GM06990 (cell line): ENCODE measurements around the gene ATP2B2.

Experiments used
- DNase-seq: peaks from one replicate; pipeline ENCODE4 v3.0.0-alpha.2; 2011; ENCODE audit not compliant: insufficient read length; ENCODE audit errors: extremely low read depth
- H3K27me3 ChIP-seq: replicated peaks from 2 replicates; pipeline ENCODE4 v1.6.0; 2011; ENCODE audit warnings: low read length; ENCODE audit not compliant: control insufficient read depth, insufficient read depth
- H3K36me3 ChIP-seq: 2 replicates; pipeline ENCODE4 v1.5.1; 2011; ENCODE audit warnings: low read length; ENCODE audit not compliant: control insufficient read depth, insufficient read depth
- H3K4me3 ChIP-seq: replicated peaks from 2 replicates; pipeline ENCODE4 v1.5.1; 2011; ENCODE audit warnings: low read depth, mild to moderate bottlenecking, control low read depth, low read length
- CTCF ChIP-seq: IDR thresholded peaks from 2 replicates; pipeline ENCODE4 v1.5.1; 2011; ENCODE audit warnings: low read length, control low read depth, mild to moderate bottlenecking, inconsistent platforms; ENCODE audit not compliant: insufficient read depth, poor library complexity, severe bottlenecking

The ATP2B2 gene

GRCh38 chr3:10510086-10510742 is 4.8 kb upstream of the ATP2B2 start:
- Histone ChIP-seq H3K27me3 (peaks cover 4% of the 10 kb centered on the region), H3K36me3 (no peaks in the 10 kb centered on the region), H3K4me3 (no peak overlapping the region)
- no peak for DNase-seq
- no peak for TF ChIP-seq CTCF

DNA sequence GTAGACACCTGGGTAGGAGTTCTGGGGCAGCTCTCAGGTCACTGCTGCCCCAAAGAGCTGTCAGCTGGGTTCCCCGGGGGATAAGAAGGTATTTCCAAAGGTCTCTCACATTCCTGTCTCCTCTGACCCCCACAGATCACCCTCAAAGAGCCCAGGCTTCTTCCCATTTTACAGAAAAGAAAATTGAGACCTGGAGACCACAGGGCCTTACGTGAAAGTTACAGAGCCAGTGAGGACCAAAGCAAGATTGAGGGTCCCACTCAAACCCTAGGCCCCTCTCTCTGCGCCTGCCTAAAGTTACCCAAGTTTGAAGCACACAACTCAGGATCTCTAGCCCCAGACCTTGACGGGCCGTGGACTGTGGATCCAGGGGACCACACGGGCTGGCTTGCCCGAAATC is 3.9 kb upstream of the ATP2B2 start:
- TF ChIP-seq CTCF: no peak
- no peak for DNase-seq
- H3K27me3 ChIP-seq: peaks cover 4% of the 10 kb centered on the region
- no peaks in the 10 kb centered on the region for H3K36me3 ChIP-seq
- H3K4me3 ChIP-seq: no peak overlapping the region

DNA sequence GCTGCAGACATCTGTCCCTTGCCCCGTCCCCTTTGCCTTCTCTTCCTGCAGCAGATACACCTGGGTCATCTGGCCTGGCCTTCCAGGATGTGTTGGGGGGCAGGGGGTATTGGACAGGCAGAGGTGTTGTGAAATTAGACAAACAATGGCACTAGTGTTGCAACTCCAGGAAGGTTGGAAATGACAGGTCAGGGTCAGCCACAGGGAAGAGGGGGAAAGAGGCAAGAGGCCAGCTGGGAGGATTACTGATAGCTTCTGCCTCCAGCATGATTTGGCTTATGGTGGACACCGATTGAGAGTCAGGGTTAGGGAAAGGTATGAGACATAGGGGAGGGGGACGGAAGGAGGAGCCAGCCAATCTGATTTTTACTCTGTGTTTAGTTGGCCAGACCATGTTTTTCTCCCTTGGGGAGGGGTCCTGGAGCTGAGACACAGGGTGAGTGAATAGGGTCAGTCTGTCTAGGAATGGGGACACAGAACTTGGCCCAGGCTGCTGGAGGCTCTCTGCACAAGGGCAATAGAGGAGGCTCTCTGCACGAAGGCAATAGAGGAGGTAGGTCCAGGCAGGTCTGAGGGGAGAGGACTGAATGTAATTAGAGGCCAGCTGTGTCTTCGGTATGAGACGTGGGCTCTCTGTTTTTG is 3.4 kb upstream of the ATP2B2 start:
- DNase-seq: no peak
- no peak overlapping the region for H3K4me3 ChIP-seq
- no peak for TF ChIP-seq CTCF
- no peaks in the 10 kb centered on the region for H3K36me3 ChIP-seq
- H3K27me3 ChIP-seq: peaks cover 4% of the 10 kb centered on the region

GRCh38 chr3:10508235-10508618 is 2.8 kb upstream of the ATP2B2 start:
- no peak for TF ChIP-seq CTCF
- H3K27me3 ChIP-seq: peaks cover 4% of the 10 kb centered on the region

GRCh38 chr3:10507331-10507730 is 1.9 kb upstream of the ATP2B2 start:
- DNase-seq: no peak
- no peak for TF ChIP-seq CTCF
- H3K27me3 ChIP-seq: peaks cover 4% of the 10 kb centered on the region

More at GRCh38 chr3:10508235-10508618, 2.8 kb upstream of the ATP2B2 start:
- DNase-seq: no peak
- H3K4me3 ChIP-seq: no peak overlapping the region
- no peaks in the 10 kb centered on the region for H3K36me3 ChIP-seq

More at GRCh38 chr3:10507331-10507730, 1.9 kb upstream of the ATP2B2 start:
- Histone ChIP-seq H3K4me3 (no peak overlapping the region), H3K36me3 (no peaks in the 10 kb centered on the region)
